ENCODE results near the gene ELOVL4.

ELOVL4 gene

DNA sequence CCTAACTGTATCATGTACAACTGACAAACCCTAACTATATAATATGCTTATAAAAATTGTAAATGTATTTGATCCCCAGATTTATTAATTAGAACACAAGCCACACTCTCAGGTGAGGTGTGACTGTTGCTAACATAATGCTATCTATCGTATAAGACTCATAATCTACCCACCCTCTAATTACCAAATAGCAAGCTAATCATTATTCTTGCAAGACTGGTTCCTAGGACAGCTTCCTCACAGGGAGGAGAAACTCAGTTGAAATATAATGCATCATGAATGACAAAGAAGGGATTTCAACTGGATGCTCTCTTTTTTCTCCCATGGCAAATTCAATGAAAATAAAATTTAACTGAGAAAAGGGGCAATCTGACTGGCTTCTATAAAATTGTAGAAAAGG lies 35.4 kb downstream of the ELOVL4 start:
- DNase-seq: no peak

GRCh38 chr6:79909517-79909916 lies 37.8 kb downstream of the ELOVL4 start:
- DNase-seq: no peak

- DNase-seq: no peak
Observed at GRCh38 chr6:79902046-79902445, 45.3 kb downstream of the ELOVL4 start.

GRCh38 chr6:79898076-79898475 lies 49.3 kb downstream of the ELOVL4 start:
- no peak for DNase-seq

- no peak for DNase-seq
Observed at GRCh38 chr6:79896075-79896449, 51.3 kb downstream of the ELOVL4 start.

GRCh38 chr6:79895382-79896074 lies 51.8 kb downstream of the ELOVL4 start:
- no peak for DNase-seq

- peak; percentile 2 for DNase-seq
Observed at GRCh38 chr6:79894939-79895338, 52.4 kb downstream of the ELOVL4 start.

- no peak for DNase-seq
Observed at GRCh38 chr6:79888587-79888986, 58.8 kb downstream of the ELOVL4 start.

GRCh38 chr6:79878142-79878748 lies 69.1 kb downstream of the ELOVL4 start:
- no peak for DNase-seq

DNA sequence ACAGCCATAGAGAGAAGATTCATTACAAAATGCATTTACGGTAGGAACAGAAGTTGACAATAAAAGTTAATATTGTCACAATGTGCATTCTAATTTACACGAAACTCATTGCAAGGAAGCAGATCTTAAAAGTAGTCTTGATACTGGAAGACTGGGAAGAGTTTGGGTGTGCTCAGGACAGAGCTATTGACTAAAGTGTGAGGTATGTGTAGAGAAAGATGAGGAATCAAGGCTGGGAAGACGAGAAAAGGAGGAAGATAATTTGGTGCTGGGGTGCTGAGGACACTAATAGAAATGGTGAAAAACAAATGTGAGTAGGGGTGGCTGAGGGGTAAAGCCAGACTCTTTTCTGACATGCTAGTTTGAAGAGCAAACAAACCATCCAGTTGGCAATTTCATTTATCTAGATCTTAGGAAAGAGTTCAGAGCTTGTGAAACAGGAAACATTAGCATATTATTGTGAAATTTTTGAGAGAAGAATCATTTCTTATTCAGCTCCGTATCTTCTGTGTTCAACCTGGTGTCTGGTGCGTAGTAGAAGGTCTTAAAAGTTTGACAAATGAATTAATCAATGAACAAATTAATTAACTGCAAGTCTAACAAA lies 72.7 kb downstream of the ELOVL4 start:
- DNase-seq: no peak

DNA sequence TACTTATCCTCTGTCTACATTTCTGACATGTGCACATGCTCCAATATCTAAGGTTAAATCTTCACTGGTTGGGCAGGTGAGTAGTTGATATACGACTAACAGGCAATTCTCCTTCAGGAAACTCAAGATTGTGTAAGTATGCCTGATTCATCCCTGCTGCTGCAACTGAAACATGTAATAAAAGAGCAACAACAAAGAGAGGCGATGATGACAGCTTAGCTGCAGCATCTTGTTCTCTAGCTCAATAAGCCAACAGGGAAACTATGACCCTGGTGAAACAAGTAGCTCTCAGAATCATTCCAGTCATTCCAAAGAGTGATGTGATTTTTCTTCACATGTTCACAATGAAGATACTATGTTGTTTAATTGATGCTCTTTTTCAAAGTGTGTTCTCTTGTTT lies 74.4 kb downstream of the ELOVL4 start:
- no peak for DNase-seq

GRCh38 chr6:79872303-79872702 lies 75.0 kb downstream of the ELOVL4 start:
- no peak for DNase-seq

DNA sequence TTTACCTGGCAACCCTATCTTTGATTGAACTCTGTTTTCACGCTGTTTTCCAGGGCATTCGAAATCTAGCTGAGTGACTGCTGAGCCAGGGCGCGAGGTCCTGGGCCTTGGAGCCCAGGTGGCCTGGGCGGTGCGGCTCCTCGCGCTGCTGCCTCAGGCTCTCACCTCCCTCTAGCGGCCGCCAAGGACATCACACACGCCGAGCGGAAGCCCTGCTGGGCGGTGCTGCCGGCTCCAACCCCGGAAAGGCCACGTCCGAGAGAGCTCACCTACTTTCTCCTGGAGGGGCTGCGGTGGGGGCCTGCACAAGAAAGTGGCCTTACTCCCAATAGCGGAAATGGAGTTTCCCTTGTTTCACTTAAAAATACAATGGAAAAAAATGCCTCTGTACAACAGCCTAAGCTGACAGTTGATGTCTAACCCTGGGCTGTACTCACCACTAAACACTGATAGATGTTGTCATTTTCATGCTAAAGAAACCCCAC lies 77.7 kb downstream of the ELOVL4 start:
- DNase-seq: peak; percentile 71

DNA sequence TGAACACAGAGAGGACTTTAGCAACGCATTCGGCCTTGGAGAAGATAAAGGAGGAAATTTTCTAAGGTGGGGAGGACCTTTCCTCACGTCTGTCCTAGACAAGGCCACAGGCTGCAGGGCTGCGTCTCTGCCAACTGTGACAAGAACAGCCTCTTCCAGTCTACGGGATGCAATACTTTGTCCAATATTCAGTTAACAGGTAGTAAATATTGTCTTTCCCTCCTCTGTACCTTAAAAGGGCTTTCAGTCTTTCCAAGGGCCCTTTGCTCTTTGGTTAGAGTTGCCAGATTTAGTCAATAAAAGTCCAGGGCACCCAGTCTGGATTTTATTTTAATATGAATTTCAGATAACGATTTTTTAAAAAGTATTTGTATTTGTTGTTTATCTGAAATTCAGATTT lies 78.2 kb downstream of the ELOVL4 start:
- DNase-seq: no peak

DNA sequence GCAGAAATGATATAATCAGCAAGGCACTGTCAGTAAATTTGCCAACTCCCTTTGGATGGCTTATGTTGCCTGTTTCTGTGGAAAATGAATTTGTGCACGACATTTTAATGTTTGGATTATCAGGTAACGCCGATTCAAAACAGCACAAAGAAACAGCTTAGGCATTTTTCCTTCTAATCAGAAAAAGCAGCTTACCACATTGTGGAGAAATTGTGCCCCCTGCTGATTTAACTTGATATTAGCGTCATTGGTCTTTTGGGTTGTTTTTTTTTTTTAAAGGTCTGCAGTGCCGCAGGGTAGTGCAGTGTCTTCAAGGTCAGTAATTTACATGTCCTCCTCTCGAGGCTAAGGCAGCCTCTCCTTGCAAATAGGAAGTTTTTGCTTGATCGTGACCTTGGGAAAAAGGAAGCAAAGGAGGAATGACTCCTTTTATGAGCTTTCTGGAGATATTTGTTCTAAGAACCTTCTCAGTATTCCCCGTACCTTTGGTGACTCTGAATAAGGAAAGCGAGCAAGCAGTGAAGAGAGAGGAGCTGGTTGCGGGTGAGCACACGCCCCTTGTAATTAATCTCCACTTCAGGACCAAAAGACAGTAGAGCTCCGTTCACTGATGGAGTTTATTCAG lies 79.1 kb downstream of the ELOVL4 start:
- DNase-seq: peak; percentile 80

Measured in COR-L47 (cell line).